Activated T-helper 2 cell treated with anti-CD3 and anti-CD28 coated beads, Interferon-gamma antibody, Interleukin-2, Interleukin-4, amounts not matched to agents 10 μg/mL and 5 μg/mL and 100 μg/mL, durations not matched to agents 14 hours and 24 hours and 36 hours (primary cell): ENCODE results near the gene CMTR2. TPM values are rescaled to one million over a fixed set of nuclear protein-coding genes. Genes with fewer than 3 reads are reported as not detected.
"Not testable (repeated sequence)": the region's sequence is repeated elsewhere in the genome, so short reads cannot be mapped to it uniquely, and the experiment has no call there.

Experiments used
- DNase-seq: peaks from one replicate; pipeline ENCODE4 v3.0.0; 2021; ENCODE audit warnings: low spot score
- H3K27ac Mint-ChIP-seq: one replicate; pipeline ENCODE4 v1.8.0; 2021; ENCODE audit warnings: mixed read lengths
- H3K27me3 Mint-ChIP-seq: one replicate; pipeline ENCODE4 v1.8.0; 2021; ENCODE audit warnings: low read depth, mixed read lengths
- H3K36me3 Mint-ChIP-seq: one replicate; pipeline ENCODE4 v1.8.0; 2021; ENCODE audit warnings: low read depth, mixed read lengths
- H3K4me1 Mint-ChIP-seq: one replicate; pipeline ENCODE4 v1.8.0; 2021; ENCODE audit warnings: low read depth, mixed read lengths
- H3K4me3 Mint-ChIP-seq: one replicate; pipeline ENCODE4 v1.8.0; 2021; ENCODE audit warnings: low read depth, mild to moderate bottlenecking, moderate library complexity, mixed read lengths
- H3K9me3 Mint-ChIP-seq: one replicate; pipeline ENCODE4 v1.8.0; 2021; ENCODE audit warnings: mixed read lengths
- intact Hi-C: fragments of 100-400 bp; cut with micrococcal nuclease; formaldehyde crosslinking; loops from one replicate; pipeline ENCODE4 v1.15.1; 2023
- total RNA-seq: library from RNA; stranded (reverse); gene quantifications from 2 replicates; pipeline ENCODE4 v1.2.3, GENCODE V29; 2022

The CMTR2 gene
- total RNA-seq = 17.1 and 19.6 TPM in 2 replicates

DNA sequence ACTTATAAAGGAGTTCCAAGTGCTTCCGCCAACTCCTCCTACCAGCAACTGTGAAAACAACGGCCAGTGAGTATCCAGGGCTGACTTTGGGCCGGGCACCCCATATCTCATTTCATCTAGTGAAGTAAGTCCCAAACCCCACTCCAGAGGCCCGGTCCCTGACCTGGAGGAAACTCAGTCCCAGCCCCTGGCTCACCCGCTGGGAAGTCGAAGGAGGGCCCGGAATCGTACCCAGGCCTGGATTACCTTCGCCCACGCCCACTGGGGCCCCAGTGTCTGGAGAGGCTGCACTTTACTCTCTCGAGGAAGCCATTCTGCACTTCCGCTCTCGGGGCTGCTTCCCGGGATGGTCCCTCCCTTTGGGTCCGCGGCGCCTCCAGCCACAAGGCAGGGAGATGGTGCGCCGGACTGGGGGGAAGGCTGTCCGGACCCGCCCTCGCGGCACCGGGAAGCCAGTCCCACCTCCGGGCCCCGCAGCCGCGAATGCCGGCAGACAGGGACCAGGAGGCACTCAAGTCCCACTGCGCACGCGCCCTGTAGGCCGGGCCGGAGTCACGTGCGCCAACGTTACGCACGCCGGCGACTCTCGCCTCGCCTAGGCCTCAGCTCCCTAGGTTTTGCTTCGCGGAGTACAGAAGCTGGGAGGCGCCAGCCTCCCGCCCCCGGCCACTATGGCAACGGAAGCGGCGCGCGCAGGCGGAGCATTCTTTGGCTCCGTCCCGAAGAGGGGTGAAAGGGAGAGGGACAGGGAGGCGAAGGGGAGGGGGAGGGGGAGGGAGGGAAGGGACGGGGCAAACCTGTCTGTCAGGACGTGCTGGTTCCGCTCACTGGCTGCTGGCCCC is at the start of gene CMTR2:
CMTR2 (minus strand) TSS at position 513 of the 842 bp plus-strand sequence. CDS start 3,482 bp downstream, outside the sequence.
- Mint-ChIP-seq H3K27me3 (peaks cover 13% of the 10 kb centered on the region), H3K36me3 (peaks cover 43% of the 10 kb centered on the region), H3K27ac (peak within 1 kb of the TSS; percentile 84), H3K9me3 (no peaks in the 10 kb centered on the region), H3K4me3 (peak within 1 kb of the TSS; percentile 88), H3K4me1 (peaks cover 19% of the 10 kb centered on the region)
- peak; percentile 88 for DNase-seq
- intact Hi-C loops = loop anchor here (2.0 to 5.0 kb wide), 2 partner anchors 274 to 803 kb away; partner anchors contain the start of genes DHX38 and TXNL4B

DNA sequence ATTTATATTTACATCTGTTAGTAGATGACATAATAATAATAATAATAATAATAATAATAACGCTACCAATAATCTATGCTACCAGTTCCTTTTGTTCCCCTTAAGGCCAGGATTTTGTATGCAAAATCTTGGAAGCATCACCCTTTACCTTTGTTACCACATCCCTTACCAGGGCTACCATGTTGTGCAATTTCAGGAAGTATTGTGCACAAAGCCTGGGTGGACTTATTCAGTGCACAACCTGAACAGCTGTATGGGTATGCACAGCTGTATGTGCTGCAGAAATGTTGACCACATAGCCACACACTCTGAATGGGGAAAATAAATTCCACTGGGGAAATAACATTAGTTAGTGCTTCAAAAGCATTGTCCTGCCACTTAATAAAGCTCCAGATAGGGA is 49.4 kb upstream of the CMTR2 start:
- H3K36me3 Mint-ChIP-seq = no peaks in the 10 kb centered on the region
- H3K4me3 Mint-ChIP-seq = no peak overlapping the region
- H3K27ac Mint-ChIP-seq = no peak overlapping the region
- H3K9me3 Mint-ChIP-seq = no peaks in the 10 kb centered on the region
- DNase-seq = no peak
- no peaks in the 10 kb centered on the region for H3K27me3 Mint-ChIP-seq
- H3K4me1 Mint-ChIP-seq = peaks cover 1% of the 10 kb centered on the region
- intact Hi-C loops = no loop called here

DNA sequence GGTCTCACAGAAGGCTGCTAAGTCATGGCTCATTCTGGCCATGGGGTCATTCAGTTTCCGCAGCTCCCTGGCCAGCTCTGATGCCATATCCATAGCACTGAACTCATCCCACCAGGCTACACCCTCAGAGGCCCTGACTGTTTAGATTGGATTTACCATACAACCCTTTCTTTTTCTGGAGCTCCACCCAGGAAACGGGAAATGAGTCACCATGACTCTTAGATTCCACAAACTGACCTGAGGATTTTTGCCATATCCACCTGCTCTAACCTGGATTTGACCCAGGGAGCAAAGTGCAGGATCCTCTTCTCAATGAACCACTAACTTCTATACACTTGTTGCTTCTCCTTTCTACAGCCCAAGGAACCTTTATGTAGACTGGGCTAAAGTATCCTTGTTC is 49.0 kb upstream of the CMTR2 start:
- DNase-seq = no peak
- intact Hi-C loops = no loop called here
- Mint-ChIP-seq H3K4me1 (peaks cover 1% of the 10 kb centered on the region), H3K36me3 (no peaks in the 10 kb centered on the region), H3K27me3 (no peaks in the 10 kb centered on the region), H3K4me3 (no peak overlapping the region), H3K9me3 (no peaks in the 10 kb centered on the region), H3K27ac (no peak overlapping the region)

DNA sequence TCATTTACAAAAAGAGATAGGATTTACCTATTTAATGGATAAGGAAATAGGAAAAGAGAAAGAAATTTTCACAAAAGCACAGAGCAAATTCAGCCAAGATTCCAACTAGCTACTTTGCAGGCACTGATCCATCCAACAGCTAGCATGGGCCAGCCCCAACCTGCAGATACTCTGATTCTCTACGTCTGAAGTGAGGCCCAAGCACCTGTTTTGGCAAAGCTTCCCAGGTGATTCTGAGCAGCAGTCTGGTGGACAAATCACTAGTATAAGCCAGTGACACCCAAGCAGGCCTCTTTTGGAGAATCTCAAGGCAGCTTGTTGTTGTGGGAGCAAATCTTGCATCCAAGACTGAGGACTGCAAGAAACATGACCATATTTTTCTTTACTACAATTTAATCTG is 48.4 kb upstream of the CMTR2 start:
- no peaks in the 10 kb centered on the region for H3K36me3 Mint-ChIP-seq
- H3K4me1 Mint-ChIP-seq = peaks cover 1% of the 10 kb centered on the region
- no peak overlapping the region for H3K4me3 Mint-ChIP-seq
- intact Hi-C loops = no loop called here
- no peak overlapping the region for H3K27ac Mint-ChIP-seq
- no peaks in the 10 kb centered on the region for H3K27me3 Mint-ChIP-seq
- H3K9me3 Mint-ChIP-seq = no peaks in the 10 kb centered on the region
- DNase-seq = no peak

DNA sequence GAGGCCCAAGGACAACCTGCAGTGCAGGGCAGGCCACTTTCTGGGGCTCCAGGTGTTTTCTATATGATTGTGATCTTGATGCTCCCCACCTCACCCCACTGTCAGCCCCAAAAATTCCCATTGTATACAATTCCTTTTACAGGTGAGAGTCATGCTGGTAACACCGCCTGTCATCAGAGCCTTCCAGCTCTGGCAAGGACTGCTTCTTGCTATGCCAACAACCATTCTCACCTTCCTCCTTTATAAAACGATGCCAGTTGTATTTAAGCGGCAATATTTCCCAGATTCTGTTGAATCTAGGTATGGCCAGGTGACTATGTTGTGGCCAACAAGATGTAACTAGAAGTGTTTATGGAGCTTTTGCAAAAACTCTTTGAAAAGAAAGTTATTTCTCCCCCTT is 38.9 kb upstream of the CMTR2 start:
- no peaks in the 10 kb centered on the region for H3K4me1 Mint-ChIP-seq
- DNase-seq = no peak
- H3K36me3 Mint-ChIP-seq = no peaks in the 10 kb centered on the region
- intact Hi-C loops = no loop called here
- H3K4me3 Mint-ChIP-seq = no peak overlapping the region
- H3K27ac Mint-ChIP-seq = no peak overlapping the region
- peaks cover 5% of the 10 kb centered on the region for H3K27me3 Mint-ChIP-seq
- H3K9me3 Mint-ChIP-seq = no peaks in the 10 kb centered on the region

GRCh38 chr16:71327720-71328119 is 38.5 kb upstream of the CMTR2 start:
- H3K4me3 Mint-ChIP-seq = no peak overlapping the region
- DNase-seq = no peak
- no peaks in the 10 kb centered on the region for H3K4me1 Mint-ChIP-seq
- no peaks in the 10 kb centered on the region for H3K36me3 Mint-ChIP-seq
- no peaks in the 10 kb centered on the region for H3K9me3 Mint-ChIP-seq
- no peak overlapping the region for H3K27ac Mint-ChIP-seq
- intact Hi-C loops = no loop called here
- peaks cover 5% of the 10 kb centered on the region for H3K27me3 Mint-ChIP-seq

DNA sequence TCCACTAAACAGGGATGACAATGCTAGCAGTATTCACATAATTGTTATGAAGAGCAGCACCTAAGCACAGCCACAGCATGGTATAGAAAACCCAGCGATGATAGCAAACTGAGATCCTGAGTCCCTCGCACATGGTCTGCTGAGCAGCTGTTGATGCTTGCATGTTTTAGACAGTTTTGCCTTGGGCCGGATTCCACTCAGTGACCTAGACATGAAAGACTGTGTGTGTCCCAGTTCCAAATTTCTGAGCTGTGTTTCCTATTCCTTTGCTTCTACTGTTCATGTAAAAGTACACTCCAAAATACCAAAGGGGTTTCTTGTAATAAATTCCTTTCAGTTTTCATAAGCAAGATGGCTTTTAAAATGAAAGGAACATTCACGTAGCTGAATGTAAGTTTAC is 30.8 kb upstream of the CMTR2 start:
- no peaks in the 10 kb centered on the region for H3K9me3 Mint-ChIP-seq
- intact Hi-C loops = no loop called here

GRCh38 chr16:71315269-71315668 is 26.1 kb upstream of the CMTR2 start:
- intact Hi-C loops = no loop called here

More for the DNA sequence above, 30.8 kb upstream of the CMTR2 start:
- Mint-ChIP-seq H3K27ac (no peak overlapping the region), H3K36me3 (no peaks in the 10 kb centered on the region), H3K4me1 (no peaks in the 10 kb centered on the region), H3K27me3 (no peaks in the 10 kb centered on the region), H3K4me3 (no peak overlapping the region)
- no peak for DNase-seq

GRCh38 chr16:71313591-71313990 is 24.4 kb upstream of the CMTR2 start:
- DNase-seq, H3K9me3 Mint-ChIP-seq, intact Hi-C loops, H3K4me1 Mint-ChIP-seq, H3K36me3 Mint-ChIP-seq, H3K4me3 Mint-ChIP-seq, H3K27me3 Mint-ChIP-seq, H3K27ac Mint-ChIP-seq: not testable (repeated sequence)

More at GRCh38 chr16:71315269-71315668, 26.1 kb upstream of the CMTR2 start:
- Mint-ChIP-seq H3K36me3 (no peaks in the 10 kb centered on the region), H3K27ac (no peak overlapping the region), H3K4me1 (no peaks in the 10 kb centered on the region), H3K4me3 (no peak overlapping the region), H3K27me3 (peaks cover 1% of the 10 kb centered on the region), H3K9me3 (no peaks in the 10 kb centered on the region)
- DNase-seq = no peak

- no peaks in the 10 kb centered on the region for H3K9me3 Mint-ChIP-seq
- DNase-seq = no peak
- H3K4me1 Mint-ChIP-seq = no peaks in the 10 kb centered on the region
- no peaks in the 10 kb centered on the region for H3K36me3 Mint-ChIP-seq
- intact Hi-C loops = no loop called here
- no peak overlapping the region for H3K27ac Mint-ChIP-seq
- H3K4me3 Mint-ChIP-seq = no peak overlapping the region
- H3K27me3 Mint-ChIP-seq = peaks cover 6% of the 10 kb centered on the region
Observed at GRCh38 chr16:71311553-71312158, 22.5 kb upstream of the CMTR2 start.

- H3K4me1 Mint-ChIP-seq = no peaks in the 10 kb centered on the region
- peaks cover 2% of the 10 kb centered on the region for H3K27me3 Mint-ChIP-seq
- peaks cover 4% of the 10 kb centered on the region for H3K9me3 Mint-ChIP-seq
Observed at GRCh38 chr16:71303938-71304337, 14.7 kb upstream of the CMTR2 start.

DNA sequence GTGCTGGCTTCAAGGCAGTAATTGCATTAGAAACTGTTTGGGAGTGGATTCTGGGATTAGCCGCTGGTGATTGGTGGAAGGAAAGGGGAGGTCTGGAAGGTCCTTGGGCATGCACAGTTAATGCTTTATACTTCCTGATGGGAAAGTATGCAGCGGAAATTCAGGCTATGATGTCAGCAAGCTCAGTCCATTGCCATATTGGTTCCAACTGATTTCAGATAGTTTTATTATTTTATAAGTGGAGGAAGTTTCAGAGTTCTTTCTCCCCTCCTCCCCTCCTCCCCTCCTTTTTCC is 8.1 kb upstream of the CMTR2 start:
- no peaks in the 10 kb centered on the region for H3K36me3 Mint-ChIP-seq
- peaks cover 10% of the 10 kb centered on the region for H3K27me3 Mint-ChIP-seq
- intact Hi-C loops = no loop called here
- DNase-seq = no peak
- H3K27ac Mint-ChIP-seq = no peak overlapping the region
- H3K9me3 Mint-ChIP-seq = no peaks in the 10 kb centered on the region
- no peaks in the 10 kb centered on the region for H3K4me1 Mint-ChIP-seq
- no peak overlapping the region for H3K4me3 Mint-ChIP-seq

More at GRCh38 chr16:71303938-71304337, 14.7 kb upstream of the CMTR2 start:
- no peak for DNase-seq
- Mint-ChIP-seq H3K4me3 (no peak overlapping the region), H3K27ac (no peak overlapping the region), H3K36me3 (no peaks in the 10 kb centered on the region)
- intact Hi-C loops = no loop called here

GRCh38 chr16:71296584-71297340 is 7.6 kb upstream of the CMTR2 start:
- no peak for DNase-seq
- intact Hi-C loops = no loop called here
- no peaks in the 10 kb centered on the region for H3K9me3 Mint-ChIP-seq

More at GRCh38 chr16:71296584-71297340, 7.6 kb upstream of the CMTR2 start:
- no peaks in the 10 kb centered on the region for H3K36me3 Mint-ChIP-seq
- no peaks in the 10 kb centered on the region for H3K4me1 Mint-ChIP-seq
- no peak overlapping the region for H3K4me3 Mint-ChIP-seq
- peaks cover 12% of the 10 kb centered on the region for H3K27me3 Mint-ChIP-seq
- no peak overlapping the region for H3K27ac Mint-ChIP-seq
